Mucosa of descending colon (tissue), 3 donors: Measurements from ENCODE around the gene SDK1. TPM values are rescaled to one million over a fixed set of nuclear protein-coding genes. Genes with fewer than 3 reads are reported as not detected.

ENCODE experiments used
- ATAC-seq: fragments of 200-7000 bp; cut with Tn5 transposase; one replicate; pipeline ENCODE4 v1.9.1; 2020; ENCODE audit warnings: mild to moderate bottlenecking, moderate library complexity
- DNase-seq, 3 donors: peaks; one replicate each; pipeline ENCODE4 v3.0.0-alpha.2; 2020
- H3K36me3 ChIP-seq: fragments of 200-600 bp; one replicate; pipeline ENCODE4 v1.8.0; 2021; ENCODE audit warnings: low read depth, mild to moderate bottlenecking
- H3K4me1 ChIP-seq: fragments of 200-600 bp; one replicate; pipeline ENCODE4 v1.8.0; 2021; ENCODE audit warnings: low read depth, mild to moderate bottlenecking
- H3K4me3 ChIP-seq: fragments of 200-600 bp; one replicate; pipeline ENCODE4 v1.8.0; 2021; ENCODE audit warnings: mild to moderate bottlenecking
- H3K9me3 ChIP-seq: fragments of 200-600 bp; one replicate; pipeline ENCODE4 v1.8.0; 2021; ENCODE audit warnings: mild to moderate bottlenecking
- CTCF ChIP-seq: fragments of 200-600 bp; IDR thresholded peaks from one replicate; pipeline ENCODE4 v1.8.0; 2022; ENCODE audit warnings: antibody characterized with exemption, mild to moderate bottlenecking
- intact Hi-C, 2 donors: fragments of 100-400 bp; cut with DNase I in 1 of 2; cut with micrococcal nuclease in 1 of 2; formaldehyde crosslinking; loops; one replicate each; pipeline versions ENCODE4 v1.11.0 to v1.11.1; 2022; cut with DNase I, micrococcal nuclease
- total RNA-seq, 3 donors: library from RNA; stranded (reverse); fragmentation: NEBNext Ultra II Directional in 2 of 3; extraction: Animal tissue kit (Norgen Biotek cat#: 25700) in 2 of 3; gene quantifications; one replicate each; pipeline versions ENCODE4 v1.2.1 to v1.2.4, GENCODE V29; 2021 to 2023
- donor health status: DM: no; HTN: no; CAD: no; lungs with moderate emphysema.
- donor health status: DM: no; HTN: no; CAD: no.
- donor health status: DM: no; HTN: yes; CAD: no.

The SDK1 gene
- total RNA-seq, 3 donors from 2014 or later: 2.7 to 20.2 (median 4.2) TPM

GRCh38 chr7:4102231-4102841 is 801.3 kb downstream of the SDK1 start:
- H3K4me3 ChIP-seq: no peak overlapping the region
- no peaks in the 10 kb centered on the region for H3K36me3 ChIP-seq
- no peaks in the 10 kb centered on the region for H3K9me3 ChIP-seq
- no peaks in the 10 kb centered on the region for H3K4me1 ChIP-seq
- TF ChIP-seq CTCF: no peak
- intact Hi-C loops: no loop called here
- ATAC-seq (no peak), DNase-seq (no peak)

- H3K36me3 ChIP-seq: no peaks in the 10 kb centered on the region
- no peaks in the 10 kb centered on the region for H3K9me3 ChIP-seq
- ATAC-seq: no peak
- H3K4me1 ChIP-seq: no peaks in the 10 kb centered on the region
- TF ChIP-seq CTCF: no peak
- intact Hi-C loops: no loop called here
- H3K4me3 ChIP-seq: no peak overlapping the region
- DNase-seq: no peak
Measured at GRCh38 chr7:4103352-4104091, 802.5 kb downstream of the SDK1 start.

- Histone ChIP-seq H3K4me3 (no peak overlapping the region), H3K36me3 (no peaks in the 10 kb centered on the region), H3K4me1 (no peaks in the 10 kb centered on the region), H3K9me3 (no peaks in the 10 kb centered on the region)
- no peak for ATAC-seq
- intact Hi-C loops: no loop called here
- no peak for DNase-seq
- no peak for TF ChIP-seq CTCF
Measured at GRCh38 chr7:4107839-4108238, 806.8 kb downstream of the SDK1 start.

GRCh38 chr7:4108951-4109350 is 807.9 kb downstream of the SDK1 start:
- Histone ChIP-seq H3K9me3 (no peaks in the 10 kb centered on the region), H3K4me1 (no peaks in the 10 kb centered on the region), H3K36me3 (no peaks in the 10 kb centered on the region), H3K4me3 (no peak overlapping the region)
- TF ChIP-seq CTCF: no peak
- no peak for DNase-seq
- intact Hi-C loops: no loop called here
- ATAC-seq: no peak

GRCh38 chr7:4109481-4110110 is 808.5 kb downstream of the SDK1 start:
- Histone ChIP-seq H3K4me3 (no peak overlapping the region), H3K9me3 (no peaks in the 10 kb centered on the region), H3K4me1 (no peaks in the 10 kb centered on the region), H3K36me3 (no peaks in the 10 kb centered on the region)
- TF ChIP-seq CTCF: no peak
- DNase-seq (no peak), ATAC-seq (no peak)
- intact Hi-C loops: no loop called here
